PFSK-1 (cell line): ENCODE measurements around the gene GPATCH8.

Experiments used
- TAF1 ChIP-seq: IDR thresholded peaks from 2 replicates; pipeline ENCODE4 v1.6.1; 2012; ENCODE audit warnings: low read length, control low read depth, borderline replicate concordance; ENCODE audit not compliant: insufficient read depth
- TF ChIP-seq, protein P1 (sequence below), 2 experiments: IDR thresholded peaks; 2 replicates each; pipeline versions ENCODE4 v1.6.1 to v1.8.0; 2011 to 2012; ENCODE audit warnings: low read depth in 2 of 2, low read length in 2 of 2, control low read depth in 1 of 2, inconsistent platforms in 1 of 2, mild to moderate bottlenecking in 1 of 2, moderate library complexity in 1 of 2; ENCODE audit not compliant: insufficient read depth in 1 of 2

DNA sequence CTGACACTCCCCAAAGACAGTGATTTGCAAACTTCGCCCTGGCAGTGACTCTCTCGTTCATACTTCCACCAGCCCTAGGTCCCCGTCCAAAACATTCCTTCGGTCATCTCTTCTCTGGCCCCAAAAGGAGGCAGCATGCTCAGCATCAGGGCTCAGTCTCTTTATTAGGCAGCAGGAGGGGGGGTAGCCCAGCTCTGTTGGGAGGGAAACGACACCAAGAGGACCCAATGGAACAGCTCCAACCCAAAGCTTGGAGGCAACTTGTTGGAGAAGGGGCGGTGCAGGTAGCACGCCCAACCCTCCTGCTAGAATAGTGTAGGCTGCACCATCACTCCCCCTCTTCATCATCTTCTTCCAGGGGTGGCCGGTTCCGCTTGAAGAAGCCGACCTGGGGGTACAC lies 131.2 kb downstream of the GPATCH8 start:
- TF ChIP-seq TAF1, result no peak
- TF ChIP-seq, protein P1, sequence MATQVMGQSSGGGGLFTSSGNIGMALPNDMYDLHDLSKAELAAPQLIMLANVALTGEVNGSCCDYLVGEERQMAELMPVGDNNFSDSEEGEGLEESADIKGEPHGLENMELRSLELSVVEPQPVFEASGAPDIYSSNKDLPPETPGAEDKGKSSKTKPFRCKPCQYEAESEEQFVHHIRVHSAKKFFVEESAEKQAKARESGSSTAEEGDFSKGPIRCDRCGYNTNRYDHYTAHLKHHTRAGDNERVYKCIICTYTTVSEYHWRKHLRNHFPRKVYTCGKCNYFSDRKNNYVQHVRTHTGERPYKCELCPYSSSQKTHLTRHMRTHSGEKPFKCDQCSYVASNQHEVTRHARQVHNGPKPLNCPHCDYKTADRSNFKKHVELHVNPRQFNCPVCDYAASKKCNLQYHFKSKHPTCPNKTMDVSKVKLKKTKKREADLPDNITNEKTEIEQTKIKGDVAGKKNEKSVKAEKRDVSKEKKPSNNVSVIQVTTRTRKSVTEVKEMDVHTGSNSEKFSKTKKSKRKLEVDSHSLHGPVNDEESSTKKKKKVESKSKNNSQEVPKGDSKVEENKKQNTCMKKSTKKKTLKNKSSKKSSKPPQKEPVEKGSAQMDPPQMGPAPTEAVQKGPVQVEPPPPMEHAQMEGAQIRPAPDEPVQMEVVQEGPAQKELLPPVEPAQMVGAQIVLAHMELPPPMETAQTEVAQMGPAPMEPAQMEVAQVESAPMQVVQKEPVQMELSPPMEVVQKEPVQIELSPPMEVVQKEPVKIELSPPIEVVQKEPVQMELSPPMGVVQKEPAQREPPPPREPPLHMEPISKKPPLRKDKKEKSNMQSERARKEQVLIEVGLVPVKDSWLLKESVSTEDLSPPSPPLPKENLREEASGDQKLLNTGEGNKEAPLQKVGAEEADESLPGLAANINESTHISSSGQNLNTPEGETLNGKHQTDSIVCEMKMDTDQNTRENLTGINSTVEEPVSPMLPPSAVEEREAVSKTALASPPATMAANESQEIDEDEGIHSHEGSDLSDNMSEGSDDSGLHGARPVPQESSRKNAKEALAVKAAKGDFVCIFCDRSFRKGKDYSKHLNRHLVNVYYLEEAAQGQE (IDR thresholded peaks at IDR 0.05; ENCODE audit: insufficient read depth in 1 of 2, low read depth in 2 of 2, low read length in 2 of 2), result no peak
